GM12875 (cell line): ENCODE data around the gene HPCAL1.

ENCODE experiments used
- H3K4me3 ChIP-seq: one replicate; pipeline ENCODE4 v1.5.1; 2011; ENCODE audit warnings: low read depth, low read length, control low read depth
- CTCF ChIP-seq: IDR thresholded peaks from 2 replicates; pipeline ENCODE4 v1.5.1; 2011; ENCODE audit warnings: low read depth, mild to moderate bottlenecking, control low read depth, inconsistent platforms, low read length, moderate library complexity, borderline replicate concordance; ENCODE audit not compliant: insufficient read depth

HPCAL1 gene

GRCh38 chr2:10264506-10265328 is 38.0 kb upstream of the HPCAL1 start:
- TF ChIP-seq CTCF: no peak
- H3K4me3 ChIP-seq: no peak overlapping the region

GRCh38 chr2:10265329-10266132 is 37.2 kb upstream of the HPCAL1 start:
- no peak overlapping the region for H3K4me3 ChIP-seq
- TF ChIP-seq CTCF: no peak

GRCh38 chr2:10266133-10266620 is 36.5 kb upstream of the HPCAL1 start:
- TF ChIP-seq CTCF: no peak
- no peak overlapping the region for H3K4me3 ChIP-seq

GRCh38 chr2:10267036-10267435 is 35.7 kb upstream of the HPCAL1 start:
- H3K4me3 ChIP-seq: no peak overlapping the region
- no peak for TF ChIP-seq CTCF

GRCh38 chr2:10267551-10268465 is 34.9 kb upstream of the HPCAL1 start:
- no peak for TF ChIP-seq CTCF
- no peak overlapping the region for H3K4me3 ChIP-seq

GRCh38 chr2:10269291-10269690 is 33.4 kb upstream of the HPCAL1 start:
- no peak for TF ChIP-seq CTCF

More at GRCh38 chr2:10269291-10269690, 33.4 kb upstream of the HPCAL1 start:
- no peak overlapping the region for H3K4me3 ChIP-seq
